Tibial artery (tissue), 4 donors: ENCODE results near the gene PNLIPRP3.

ENCODE experiments used
- DNase-seq, 2 donors: peaks; one replicate each; pipeline ENCODE4 v3.0.0-alpha.2; 2019
- H3K27ac ChIP-seq, 2 donors: fragments of 200-600 bp; sonication (generic) in 1 of 2; 1 replicate in 1 of 2; 2 replicates in 1 of 2; pipeline ENCODE4 v1.5.1; 2018 to 2019; ENCODE audit warnings: mild to moderate bottlenecking in 1 of 2
- H3K27me3 ChIP-seq, 2 donors: fragments of 200-600 bp; sonication (generic) in 1 of 2; one replicate each; pipeline versions ENCODE4 v1.5.1 to v1.6.0; 2016 to 2019
- H3K36me3 ChIP-seq, 3 donors: fragments of 200-600 bp; sonication (generic) in 2 of 3; one replicate each; pipeline ENCODE4 v1.5.1; 2016 to 2019; ENCODE audit warnings: mild to moderate bottlenecking in 2 of 3
- H3K4me1 ChIP-seq, 4 donors: fragments of 200-600 bp; sonication (generic) in 2 of 4; 1 replicate in 3 of 4; 2 replicates in 1 of 4; pipeline ENCODE4 v1.5.1; 2016 to 2019
- H3K4me3 ChIP-seq, 2 donors: fragments of 200-600 bp; sonication (generic) in 1 of 2; 1 replicate in 1 of 2; 2 replicates in 1 of 2; pipeline ENCODE4 v1.5.1; 2018 to 2019; ENCODE audit warnings: mild to moderate bottlenecking in 2 of 2
- H3K9me3 ChIP-seq, 3 donors: fragments of 200-600 bp; sonication (generic) in 1 of 3; one replicate each; pipeline ENCODE4 v1.5.1; 2016 to 2019
- intact Hi-C: fragments of 100-400 bp; cut with DNase I; formaldehyde crosslinking; loops from one replicate; pipeline ENCODE4 v1.15.0; 2023; ENCODE audit warnings: low total_unique reads
- TF ChIP-seq, protein P1 (sequence below), 2 experiments: fragments of 200-600 bp in 1 of 2; fragments of 450-650 bp in 1 of 2; IDR thresholded peaks; one replicate each; pipeline ENCODE4 v1.5.1; 2017 to 2019; ENCODE audit warnings: antibody characterized with exemption in 2 of 2, mild to moderate bottlenecking in 1 of 2, moderate library complexity in 1 of 2

The PNLIPRP3 gene

DNA sequence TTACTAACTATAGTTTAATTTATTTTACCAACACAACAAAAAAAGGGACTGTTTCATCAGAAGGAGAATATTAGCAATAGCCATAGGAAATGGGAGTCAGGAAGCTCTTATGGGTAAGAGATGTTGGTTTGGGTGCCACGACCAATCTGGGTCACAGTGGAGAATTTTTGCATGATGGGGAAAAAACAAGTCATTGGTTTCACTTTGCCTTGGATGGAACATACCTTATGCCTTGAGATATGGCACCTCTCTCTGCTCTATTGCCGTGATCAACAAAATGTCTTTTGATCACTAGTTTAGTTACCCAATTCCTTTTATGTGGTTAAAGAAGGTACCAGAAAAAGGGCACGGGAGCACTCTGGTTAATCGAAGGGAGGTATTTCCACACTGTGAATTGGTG, 48.2 kb downstream of the PNLIPRP3 start:
- Histone ChIP-seq H3K27ac (no peak overlapping the region), H3K27me3 (no peaks in the 10 kb centered on the region), H3K4me3 (no peak overlapping the region), H3K36me3 (no peaks in the 10 kb centered on the region), H3K9me3 (no peaks in the 10 kb centered on the region), H3K4me1 (no peaks in the 10 kb centered on the region)
- TF ChIP-seq, protein P1, sequence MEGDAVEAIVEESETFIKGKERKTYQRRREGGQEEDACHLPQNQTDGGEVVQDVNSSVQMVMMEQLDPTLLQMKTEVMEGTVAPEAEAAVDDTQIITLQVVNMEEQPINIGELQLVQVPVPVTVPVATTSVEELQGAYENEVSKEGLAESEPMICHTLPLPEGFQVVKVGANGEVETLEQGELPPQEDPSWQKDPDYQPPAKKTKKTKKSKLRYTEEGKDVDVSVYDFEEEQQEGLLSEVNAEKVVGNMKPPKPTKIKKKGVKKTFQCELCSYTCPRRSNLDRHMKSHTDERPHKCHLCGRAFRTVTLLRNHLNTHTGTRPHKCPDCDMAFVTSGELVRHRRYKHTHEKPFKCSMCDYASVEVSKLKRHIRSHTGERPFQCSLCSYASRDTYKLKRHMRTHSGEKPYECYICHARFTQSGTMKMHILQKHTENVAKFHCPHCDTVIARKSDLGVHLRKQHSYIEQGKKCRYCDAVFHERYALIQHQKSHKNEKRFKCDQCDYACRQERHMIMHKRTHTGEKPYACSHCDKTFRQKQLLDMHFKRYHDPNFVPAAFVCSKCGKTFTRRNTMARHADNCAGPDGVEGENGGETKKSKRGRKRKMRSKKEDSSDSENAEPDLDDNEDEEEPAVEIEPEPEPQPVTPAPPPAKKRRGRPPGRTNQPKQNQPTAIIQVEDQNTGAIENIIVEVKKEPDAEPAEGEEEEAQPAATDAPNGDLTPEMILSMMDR (IDR thresholded peaks at IDR 0.05): no peak
- DNase-seq: no peak
- intact Hi-C loops: no loop called here

DNA sequence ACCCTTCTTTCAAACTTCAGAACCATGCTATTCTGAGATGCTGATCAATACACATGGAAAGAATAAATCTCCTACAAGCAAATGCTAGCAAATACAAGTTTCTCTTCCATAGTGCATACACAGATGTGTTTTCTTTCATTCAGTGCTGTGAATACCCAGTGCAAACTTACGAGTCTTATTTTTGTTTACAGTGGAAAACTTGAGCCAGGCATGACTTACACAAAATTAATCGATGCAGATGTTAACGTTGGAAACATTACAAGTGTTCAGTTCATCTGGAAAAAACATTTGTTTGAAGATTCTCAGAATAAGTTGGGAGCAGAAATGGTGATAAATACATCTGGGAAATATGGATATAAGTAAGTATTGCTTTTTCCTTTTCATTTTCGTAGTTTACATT, 48.8 kb downstream of the PNLIPRP3 start:
- H3K36me3 ChIP-seq: no peaks in the 10 kb centered on the region
- no peaks in the 10 kb centered on the region for H3K27me3 ChIP-seq
- H3K4me3 ChIP-seq: no peak overlapping the region
- intact Hi-C loops: no loop called here
- TF ChIP-seq, protein P1 (IDR thresholded peaks at IDR 0.05): no peak
- no peaks in the 10 kb centered on the region for H3K4me1 ChIP-seq
- H3K9me3 ChIP-seq: no peaks in the 10 kb centered on the region
- H3K27ac ChIP-seq: no peak overlapping the region
- DNase-seq: no peak

DNA sequence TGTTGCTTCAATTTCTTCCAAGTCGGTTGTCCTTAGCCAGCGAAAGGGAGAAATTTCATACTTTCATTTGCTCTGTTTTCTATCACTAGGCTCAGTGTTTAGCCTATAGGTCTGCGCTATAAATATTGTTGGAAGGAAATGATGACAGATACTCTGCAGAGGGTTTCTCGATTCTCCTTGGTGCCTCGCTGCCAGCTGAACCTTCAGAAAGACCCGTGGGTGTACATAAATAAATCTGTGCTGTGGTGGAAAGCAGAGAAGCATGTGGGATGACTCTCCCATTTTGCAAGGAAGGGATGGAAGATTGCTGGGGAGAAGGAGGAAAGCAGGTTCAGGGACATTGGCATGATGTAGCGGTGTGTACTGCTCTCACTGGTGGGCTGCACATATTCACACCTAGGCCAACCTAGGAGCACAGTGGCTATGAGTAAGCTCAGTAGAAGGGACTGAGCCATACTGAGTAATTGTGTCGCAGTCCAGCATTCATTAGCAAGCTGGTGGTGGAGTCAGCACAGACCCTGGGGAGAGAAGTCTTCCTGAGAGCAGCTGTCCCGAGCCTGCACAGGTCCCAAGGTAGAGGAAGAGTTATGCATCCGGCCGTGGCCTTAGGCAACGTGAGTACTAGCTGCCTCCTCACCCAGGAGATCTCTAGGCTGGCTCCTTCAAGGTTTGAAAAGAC, 50.5 kb downstream of the PNLIPRP3 start:
- intact Hi-C loops: no loop called here

DNA sequence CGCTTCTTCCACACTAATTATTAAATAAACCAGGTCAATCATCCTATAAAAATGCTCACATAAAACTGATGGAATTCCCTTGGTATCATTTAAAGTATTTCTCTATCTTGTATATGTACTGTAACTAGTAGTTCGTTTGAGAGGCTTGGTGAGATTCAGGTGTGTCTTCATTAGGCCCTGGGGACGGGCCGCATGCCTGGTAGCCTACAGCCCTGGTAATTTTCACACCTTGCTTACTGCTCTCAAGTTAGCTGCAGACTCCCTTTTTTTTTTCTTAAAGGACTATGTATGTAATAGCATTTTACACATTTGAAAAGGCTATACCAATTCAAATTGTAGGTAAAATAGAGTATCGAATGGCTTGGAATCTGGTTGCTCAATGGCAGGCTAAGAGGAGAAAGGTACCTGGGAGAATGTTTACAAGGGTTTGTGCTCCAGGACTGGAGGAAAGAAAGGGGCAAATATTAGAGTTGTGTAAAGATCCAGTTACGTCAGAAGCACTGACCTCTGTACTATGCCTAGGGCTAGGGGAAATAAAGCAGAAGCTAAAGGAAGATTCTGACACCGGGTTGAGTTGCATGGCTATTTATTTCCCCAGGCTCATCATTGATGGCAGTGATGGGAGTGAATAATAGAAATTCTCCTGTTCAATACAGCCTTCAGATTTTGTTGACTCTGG, 59.3 kb downstream of the PNLIPRP3 start:
- H3K36me3 ChIP-seq: no peaks in the 10 kb centered on the region
- H3K27ac ChIP-seq: no peak overlapping the region
- TF ChIP-seq, protein P1 (IDR thresholded peaks at IDR 0.05): no peak
- no peaks in the 10 kb centered on the region for H3K9me3 ChIP-seq
- H3K27me3 ChIP-seq: no peaks in the 10 kb centered on the region
- no peaks in the 10 kb centered on the region for H3K4me1 ChIP-seq
- no peak for DNase-seq
- intact Hi-C loops: no loop called here
- H3K4me3 ChIP-seq: no peak overlapping the region

More for the DNA sequence above, 50.5 kb downstream of the PNLIPRP3 start:
- H3K4me1 ChIP-seq: no peaks in the 10 kb centered on the region
- TF ChIP-seq, protein P1 (IDR thresholded peaks at IDR 0.05): no peak
- H3K27me3 ChIP-seq: no peaks in the 10 kb centered on the region
- H3K4me3 ChIP-seq: no peak overlapping the region
- no peaks in the 10 kb centered on the region for H3K9me3 ChIP-seq
- H3K36me3 ChIP-seq: no peaks in the 10 kb centered on the region
- H3K27ac ChIP-seq: no peak overlapping the region
- no peak for DNase-seq

DNA sequence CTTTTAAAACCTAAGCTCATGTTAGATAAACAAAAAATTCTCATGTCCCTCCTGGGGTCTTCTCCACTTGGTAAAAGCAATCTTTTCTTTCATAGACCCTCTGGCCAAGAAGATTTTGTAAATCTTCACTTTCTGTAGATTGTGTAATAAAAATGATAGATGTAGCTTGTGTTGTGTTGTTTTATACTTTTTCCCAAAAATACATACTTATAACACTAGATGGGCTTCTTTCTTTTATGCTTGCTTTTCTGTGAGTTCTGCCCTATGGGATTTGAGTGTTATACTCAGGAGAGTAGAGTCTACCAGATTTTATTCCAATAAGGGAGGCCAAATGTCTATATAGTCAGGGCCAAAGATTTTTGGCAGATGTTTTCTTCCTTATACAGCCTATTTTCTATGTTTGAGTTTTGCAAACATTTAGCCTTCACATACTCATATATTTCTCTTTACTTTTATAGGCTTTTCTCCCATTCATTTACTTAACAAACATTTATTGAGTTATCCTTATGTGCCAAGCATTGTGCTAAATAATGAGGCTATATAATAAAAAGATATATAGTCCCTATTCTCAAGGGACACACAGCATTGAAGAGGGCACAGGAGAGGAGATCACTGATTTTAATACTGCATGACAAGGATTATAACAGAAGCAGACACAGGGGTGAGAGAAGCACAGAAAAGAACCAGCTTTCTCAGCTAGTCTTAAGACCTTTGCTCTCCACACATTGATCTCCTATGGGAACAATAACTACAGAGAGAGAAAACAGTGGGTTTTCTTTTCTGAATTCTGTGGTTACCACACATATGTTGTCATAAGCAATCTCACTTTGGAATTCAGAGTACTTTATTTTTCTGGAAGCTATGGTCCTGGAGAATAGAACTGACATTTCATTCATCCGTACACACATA, 60.1 kb downstream of the PNLIPRP3 start:
- no peaks in the 10 kb centered on the region for H3K4me1 ChIP-seq
- TF ChIP-seq, protein P1 (IDR thresholded peaks at IDR 0.05): no peak
- H3K4me3 ChIP-seq: no peak overlapping the region
- no peak for DNase-seq
- no peaks in the 10 kb centered on the region for H3K36me3 ChIP-seq
- H3K27ac ChIP-seq: no peak overlapping the region
- intact Hi-C loops: no loop called here
- H3K9me3 ChIP-seq: no peaks in the 10 kb centered on the region
- H3K27me3 ChIP-seq: no peaks in the 10 kb centered on the region
